Measurements from ENCODE around the gene PON2.

PON2 gene

GRCh38 chr7:95441042-95441823, 6.4 kb upstream of the PON2 start:
- DNase-seq, result no peak

- DNase-seq, result no peak
These were observed 5.7 kb upstream of the PON2 start for GRCh38 chr7:95440394-95441038.

- no peak for DNase-seq
These were observed 1.6 kb upstream of the PON2 start for GRCh38 chr7:95436407-95436806.

- DNase-seq, result no peak
These were observed 573 bp upstream of the PON2 start for GRCh38 chr7:95435422-95435780.

- DNase-seq, result no peak
These were observed 774 bp downstream of the PON2 start for GRCh38 chr7:95433952-95434556.

- no peak for DNase-seq
These were observed 1.7 kb downstream of the PON2 start for GRCh38 chr7:95433129-95433528.

- no peak for DNase-seq
These were observed 2.2 kb downstream of the PON2 start for GRCh38 chr7:95432606-95433005.

GRCh38 chr7:95430864-95431263, 4.0 kb downstream of the PON2 start:
- DNase-seq, result no peak

- no peak for DNase-seq
These were observed 5.4 kb downstream of the PON2 start for GRCh38 chr7:95429241-95429990.

GRCh38 chr7:95427914-95428516, 6.8 kb downstream of the PON2 start:
- no peak for DNase-seq

GRCh38 chr7:95427166-95427565, 7.7 kb downstream of the PON2 start:
- no peak for DNase-seq

GRCh38 chr7:95425694-95426093, 9.1 kb downstream of the PON2 start:
- no peak for DNase-seq

GRCh38 chr7:95424716-95425115, 10.1 kb downstream of the PON2 start:
- DNase-seq, result no peak

GRCh38 chr7:95421847-95422444, 12.9 kb downstream of the PON2 start:
- no peak for DNase-seq

GRCh38 chr7:95421000-95421846, 13.6 kb downstream of the PON2 start:
- no peak for DNase-seq

- DNase-seq, result no peak
These were observed 22.8 kb downstream of the PON2 start for GRCh38 chr7:95412075-95412474.

GRCh38 chr7:95411666-95412065, 23.2 kb downstream of the PON2 start:
- DNase-seq, result no peak

- no peak for DNase-seq
These were observed 23.8 kb downstream of the PON2 start for GRCh38 chr7:95411036-95411435.

GRCh38 chr7:95407751-95408150, 27.1 kb downstream of the PON2 start:
- DNase-seq, result no peak

GRCh38 chr7:95405800-95406199, 29.0 kb downstream of the PON2 start:
- DNase-seq, result no peak

- no peak for DNase-seq
These were observed 29.6 kb downstream of the PON2 start for GRCh38 chr7:95405208-95405607.
